GM12865 (cell line): ENCODE data around the gene ANGEL1.

Experiments
- DNase-seq: peaks from one replicate; pipeline ENCODE4 v3.0.0; 2010; ENCODE audit warnings: low read depth
- H3K4me3 ChIP-seq: 2 replicates; pipeline ENCODE4 v1.5.1; 2011; ENCODE audit warnings: mild to moderate bottlenecking, low read depth, low read length, control low read depth
- TF ChIP-seq, protein P1 (sequence below): IDR thresholded peaks from 2 replicates; pipeline ENCODE4 v1.5.1; 2011; ENCODE audit warnings: low read length, control low read depth, low read depth, inconsistent platforms; ENCODE audit not compliant: insufficient read depth; ENCODE audit errors: missing control alignments

ANGEL1 gene

DNA sequence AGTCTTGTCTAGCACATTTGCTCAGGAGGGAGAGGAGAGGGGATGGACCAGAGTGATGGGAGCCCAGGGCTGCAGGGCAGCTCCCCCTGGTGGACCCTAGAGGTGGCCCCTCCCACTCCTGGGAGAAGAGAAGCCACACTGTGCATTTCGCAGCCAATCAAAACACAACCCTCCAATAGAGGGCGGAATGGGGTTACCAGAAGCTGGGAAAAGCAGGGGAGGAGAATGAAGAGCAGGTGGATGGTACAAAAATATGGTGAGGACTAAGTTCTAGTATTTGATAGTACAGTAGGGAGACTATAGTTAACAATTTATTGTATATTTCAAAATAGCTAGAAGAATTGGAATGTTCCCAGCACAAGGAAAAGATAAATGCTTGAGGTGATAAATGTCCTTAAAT is 27.8 kb downstream of the ANGEL1 start:
- H3K4me3 ChIP-seq = no peak overlapping the region
- DNase-seq = peak; percentile 66
- TF ChIP-seq, protein P1, sequence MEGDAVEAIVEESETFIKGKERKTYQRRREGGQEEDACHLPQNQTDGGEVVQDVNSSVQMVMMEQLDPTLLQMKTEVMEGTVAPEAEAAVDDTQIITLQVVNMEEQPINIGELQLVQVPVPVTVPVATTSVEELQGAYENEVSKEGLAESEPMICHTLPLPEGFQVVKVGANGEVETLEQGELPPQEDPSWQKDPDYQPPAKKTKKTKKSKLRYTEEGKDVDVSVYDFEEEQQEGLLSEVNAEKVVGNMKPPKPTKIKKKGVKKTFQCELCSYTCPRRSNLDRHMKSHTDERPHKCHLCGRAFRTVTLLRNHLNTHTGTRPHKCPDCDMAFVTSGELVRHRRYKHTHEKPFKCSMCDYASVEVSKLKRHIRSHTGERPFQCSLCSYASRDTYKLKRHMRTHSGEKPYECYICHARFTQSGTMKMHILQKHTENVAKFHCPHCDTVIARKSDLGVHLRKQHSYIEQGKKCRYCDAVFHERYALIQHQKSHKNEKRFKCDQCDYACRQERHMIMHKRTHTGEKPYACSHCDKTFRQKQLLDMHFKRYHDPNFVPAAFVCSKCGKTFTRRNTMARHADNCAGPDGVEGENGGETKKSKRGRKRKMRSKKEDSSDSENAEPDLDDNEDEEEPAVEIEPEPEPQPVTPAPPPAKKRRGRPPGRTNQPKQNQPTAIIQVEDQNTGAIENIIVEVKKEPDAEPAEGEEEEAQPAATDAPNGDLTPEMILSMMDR = peak; percentile 73

DNA sequence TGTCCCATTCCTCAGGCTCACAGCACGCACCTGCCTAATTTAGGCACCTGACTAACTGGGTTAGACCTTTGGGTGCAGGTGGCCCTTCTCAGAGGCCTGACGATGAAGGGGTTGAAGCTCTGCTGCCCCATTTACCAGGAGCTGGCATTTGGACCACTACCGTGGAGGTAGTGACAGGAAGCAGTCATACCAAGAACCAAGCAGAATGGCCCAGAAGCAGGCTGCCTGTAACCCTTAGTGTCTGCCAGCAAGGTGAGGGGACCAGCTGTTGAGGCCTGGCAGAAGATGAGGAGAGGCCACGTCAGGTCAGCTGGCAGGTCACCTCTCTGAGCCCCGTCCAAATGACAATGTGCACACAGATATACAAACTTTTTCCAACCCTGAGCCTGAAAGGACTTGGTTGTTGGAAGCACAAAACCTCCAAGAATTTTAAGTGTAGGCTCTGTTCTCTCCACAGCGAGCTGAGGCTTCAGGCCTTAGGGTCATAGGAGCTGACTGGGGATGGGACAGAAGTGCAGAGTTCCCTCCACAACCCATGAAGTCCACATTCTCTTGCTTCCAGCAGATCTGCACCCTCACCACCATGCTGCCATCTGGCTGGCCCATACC is 28.3 kb downstream of the ANGEL1 start:
- no peak for DNase-seq
- no peak overlapping the region for H3K4me3 ChIP-seq
- TF ChIP-seq, protein P1 = no peak

DNA sequence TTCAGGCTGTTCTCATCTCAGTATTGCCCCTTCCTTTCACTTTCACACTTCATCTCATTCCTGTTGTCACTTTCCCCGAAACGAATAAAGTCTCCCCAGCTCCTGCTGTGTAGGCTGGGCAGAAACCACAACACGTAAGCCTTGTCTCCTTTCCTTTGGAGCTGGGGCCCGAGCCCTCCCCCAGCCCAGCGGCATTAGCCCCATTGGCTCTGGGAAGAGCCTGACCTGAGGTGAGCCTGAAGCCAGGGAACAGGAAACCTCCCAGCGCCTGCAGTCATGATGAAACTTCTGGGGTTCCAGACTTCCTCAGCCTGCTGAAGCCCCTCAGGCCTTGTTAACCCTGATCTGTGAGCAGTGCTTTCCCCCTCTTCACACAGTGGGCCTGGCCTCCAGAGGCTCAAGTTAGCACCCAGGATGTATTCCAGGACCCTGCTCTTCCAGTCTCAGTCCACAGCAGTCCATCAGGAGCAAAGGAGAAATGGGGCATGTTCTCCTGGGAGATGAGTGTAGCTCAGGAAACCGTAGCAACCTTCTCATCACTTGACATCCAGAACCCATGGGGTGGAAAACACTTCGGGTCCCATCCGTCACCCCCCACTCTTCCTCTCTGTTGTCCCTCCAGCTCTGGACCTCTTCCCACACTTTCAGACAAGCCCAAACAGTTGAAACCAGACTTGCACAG is 29.7 kb downstream of the ANGEL1 start:
- no peak overlapping the region for H3K4me3 ChIP-seq
- TF ChIP-seq, protein P1 = no peak
- DNase-seq = peak; percentile 42

GRCh38 chr14:76782115-76782884 is 30.4 kb downstream of the ANGEL1 start:
- no peak overlapping the region for H3K4me3 ChIP-seq
- TF ChIP-seq, protein P1 = no peak
- DNase-seq = no peak

- TF ChIP-seq, protein P1 = no peak
- DNase-seq = peak; percentile 29
- H3K4me3 ChIP-seq = no peak overlapping the region
Measured at GRCh38 chr14:76781648-76782051, 31.0 kb downstream of the ANGEL1 start.

- no peak overlapping the region for H3K4me3 ChIP-seq
- DNase-seq = no peak
- TF ChIP-seq, protein P1 = no peak
Measured at GRCh38 chr14:76780875-76781647, 31.6 kb downstream of the ANGEL1 start.
